A549 (cell line): ENCODE results near the gene METTL25B. TPM values are rescaled to one million over a fixed set of nuclear protein-coding genes. Genes with fewer than 3 reads are reported as not detected.

Experiments used
- ATAC-seq, 2 experiments: fragments of 200-7000 bp in 1 of 2; fragments of >200 bp in 1 of 2; cut with Nextera tagmentation in 1 of 2; cut with Tn5 transposase in 1 of 2; 3 replicates each; pipeline versions ENCODE4 v1.8.0 to v1.9.1; 2018 to 2020; ENCODE audit warnings: mild to moderate bottlenecking in 1 of 2, moderate library complexity in 1 of 2
- CTCF ChIA-PET: fragments of 300-600 bp; sonication (Branson Sonifier 250); formaldehyde crosslinking; extraction: SDS; loops from one replicate; lab custom pipeline; 2021; ENCODE audit warnings: antibody characterized with exemption, inconsistent platforms; lab: Yijun Ruan, JAX
- POLR2A ChIA-PET: fragments of 350-600 bp; formaldehyde crosslinking; extraction: SDS; loops from one replicate; lab custom pipeline; 2021; ENCODE audit warnings: antibody characterized with exemption, inconsistent platforms; lab: Yijun Ruan, JAX
- DNase-seq, 2 experiments: peaks; one replicate each; pipeline versions ENCODE4 v3.0.0 to v3.0.0-alpha.2; 2011 to 2016; ENCODE audit warnings: low read depth in 1 of 2, low spot score in 1 of 2
- FAIRE-seq: peaks from 2 replicates; lab custom pipeline; 2011; peaks lifted over from hg19 to GRCh38; lab: Jason Lieb, UNC
- H3K27ac ChIP-seq, 2 experiments: fragments of >200 bp; sonication (Bioruptor Twin); formaldehyde crosslinking; 3 replicates each; pipeline ENCODE4 v1.5.1; 2016 to 2017
- H3K4me1 ChIP-seq: fragments of >200 bp; sonication (Bioruptor Twin); formaldehyde crosslinking; 3 replicates; pipeline ENCODE4 v1.6.1; 2016
- H3K4me2 ChIP-seq: fragments of >200 bp; sonication (Bioruptor Twin); formaldehyde crosslinking; 3 replicates; pipeline ENCODE4 v1.6.1; 2016
- H3K4me3 ChIP-seq: fragments of >200 bp; sonication (Bioruptor Twin); formaldehyde crosslinking; 3 replicates; pipeline ENCODE4 v1.5.1; 2016
- H3K9me3 ChIP-seq: fragments of >200 bp; sonication (Bioruptor Twin); formaldehyde crosslinking; 3 replicates; pipeline ENCODE4 v1.6.1; 2016
- BHLHE40 ChIP-seq: IDR thresholded peaks from 2 replicates; pipeline ENCODE4 v1.6.1; 2012; ENCODE audit warnings: low read depth, low read length, inconsistent platforms
- CEBPB ChIP-seq, 2 experiments: fragments of >200 bp in 1 of 2; sonication (Bioruptor Twin) in 1 of 2; formaldehyde crosslinking in 1 of 2; IDR thresholded peaks; 2 replicates each; pipeline ENCODE4 v1.6.1; 2012 to 2016
- CHD2 ChIP-seq: fragments of 150-350 bp; IDR thresholded peaks from 2 replicates; pipeline ENCODE4 v1.6.1; 2014; ENCODE audit warnings: low read length; ENCODE audit not compliant: partially characterized antibody
- CHD4 ChIP-seq: fragments of 200-600 bp; sonication (generic); IDR thresholded peaks from 2 replicates; pipeline ENCODE4 v1.6.1; 2016; ENCODE audit warnings: antibody characterized with exemption, mild to moderate bottlenecking, borderline replicate concordance
- E2F6 ChIP-seq: IDR thresholded peaks from 2 replicates; pipeline ENCODE4 v1.6.1; 2012; ENCODE audit warnings: low read depth, borderline replicate concordance
- EHF ChIP-seq: fragments of 250-450 bp; sonication (Bioruptor Pico); IDR thresholded peaks from 2 replicates; pipeline ENCODE4 v1.5.0; 2020; ENCODE audit warnings: mild to moderate bottlenecking
- EHMT2 ChIP-seq: fragments of 200-600 bp; sonication (generic); IDR thresholded peaks from 2 replicates; pipeline ENCODE4 v1.6.1; 2016; ENCODE audit warnings: antibody characterized with exemption, low read depth, mild to moderate bottlenecking, moderate library complexity
- ELK1 ChIP-seq: fragments of 150-350 bp; IDR thresholded peaks from 2 replicates; pipeline ENCODE4 v1.6.1; 2014; ENCODE audit warnings: low read depth, mild to moderate bottlenecking, low read length
- EP300 ChIP-seq, 2 experiments: fragments of >200 bp; sonication (Bioruptor Twin); formaldehyde crosslinking; IDR thresholded peaks; 2 replicates in 1 of 2; 3 replicates in 1 of 2; pipeline ENCODE4 v1.6.1; 2016 to 2017
- ESRRA ChIP-seq: fragments of 150-350 bp; IDR thresholded peaks from 2 replicates; pipeline ENCODE4 v1.6.1; 2014; ENCODE audit warnings: mild to moderate bottlenecking, low read length, borderline replicate concordance
- HDAC2 ChIP-seq: fragments of 200-600 bp; sonication (generic); IDR thresholded peaks from 2 replicates; pipeline ENCODE4 v1.6.1; 2016
- HES2 ChIP-seq: fragments of >200 bp; sonication (Bioruptor Twin); formaldehyde crosslinking; IDR thresholded peaks from 2 replicates; pipeline ENCODE4 v1.6.1; 2016
- HEYL ChIP-seq: fragments of 250-450 bp; sonication (Bioruptor Pico); IDR thresholded peaks from 2 replicates; pipeline ENCODE4 v1.8.0; 2021; ENCODE audit warnings: mild to moderate bottlenecking, moderate library complexity
- HOXB5 ChIP-seq: fragments of 250-450 bp; sonication (Bioruptor Pico); IDR thresholded peaks from 2 replicates; pipeline ENCODE4 v1.5.0; 2020; ENCODE audit warnings: mild to moderate bottlenecking, moderate library complexity
- KDM5A ChIP-seq: fragments of 200-600 bp; sonication (generic); IDR thresholded peaks from 2 replicates; pipeline ENCODE4 v1.6.1; 2016; ENCODE audit warnings: antibody characterized with exemption, mild to moderate bottlenecking
- MYC ChIP-seq: IDR thresholded peaks from 2 replicates; pipeline ENCODE4 v1.6.1; 2012; ENCODE audit warnings: mild to moderate bottlenecking, inconsistent platforms, low read length, improper control_type of control experiment, borderline replicate concordance
- NFE2L2 ChIP-seq: fragments of 150-350 bp; conservative IDR thresholded peaks from 2 replicates; pipeline ENCODE4 v1.6.1; 2014; ENCODE audit warnings: low read length
- NPAS2 ChIP-seq: fragments of 250-450 bp; sonication (Bioruptor Pico); IDR thresholded peaks from 2 replicates; pipeline ENCODE4 v1.8.0; 2022; ENCODE audit warnings: mild to moderate bottlenecking, moderate library complexity, borderline replicate concordance
- NR3C1 ChIP-seq: fragments of >200 bp; sonication (Bioruptor Twin); formaldehyde crosslinking; IDR thresholded peaks from 3 replicates; pipeline ENCODE4 v1.6.1; 2017
- PBX3 ChIP-seq: IDR thresholded peaks from 2 replicates; pipeline ENCODE4 v1.6.1; 2012
- PHF8 ChIP-seq: fragments of 200-600 bp; sonication (generic); IDR thresholded peaks from 2 replicates; pipeline ENCODE4 v1.6.1; 2016; ENCODE audit warnings: low read depth, mild to moderate bottlenecking, antibody characterized with exemption, moderate library complexity, borderline replicate concordance
- RAD21 ChIP-seq, 2 experiments: fragments of >200 bp in 1 of 2; sonication (Bioruptor Twin) in 1 of 2; formaldehyde crosslinking in 1 of 2; IDR thresholded peaks in 1 of 2; conservative IDR thresholded peaks in 1 of 2; 2 replicates in 1 of 2; 3 replicates in 1 of 2; pipeline ENCODE4 v1.6.1; 2012 to 2018; ENCODE audit warnings: inconsistent platforms in 1 of 2
- RARB ChIP-seq: fragments of 250-450 bp; sonication (Bioruptor Pico); IDR thresholded peaks from 2 replicates; pipeline ENCODE4 v1.8.0; 2021; ENCODE audit warnings: mild to moderate bottlenecking, moderate library complexity
- SMC3 ChIP-seq: fragments of >200 bp; sonication (Bioruptor Twin); formaldehyde crosslinking; IDR thresholded peaks from 3 replicates; pipeline ENCODE4 v1.6.1; 2018; ENCODE audit warnings: inconsistent platforms
- TFCP2L1 ChIP-seq: fragments of 250-450 bp; sonication (Bioruptor Pico); IDR thresholded peaks from 2 replicates; pipeline ENCODE4 v1.5.0; 2021; ENCODE audit warnings: mild to moderate bottlenecking
- ZSCAN20 ChIP-seq: fragments of 250-450 bp; sonication (Bioruptor Pico); IDR thresholded peaks from 2 replicates; pipeline ENCODE4 v1.8.0; 2022; ENCODE audit warnings: mild to moderate bottlenecking, moderate library complexity
- WGBS: methylation state at CpG from one replicate; pipeline ENCODE4 v1.1.6; 2017; ENCODE audit errors: missing lambda C conversion rate; 5-methylcytosine and 5-hydroxymethylcytosine counted together
- polyA plus RNA-seq, 4 experiments: library from polyadenylated mRNA; depleted of rRNA in 3 of 4; stranded (reverse); fragments of >200 nt; fragmentation: RNase III in 1 of 4; extraction: RNeasy Plus Mini Kit Qiagen cat#74134 plus additional on column Dnase treatment in 1 of 4; gene quantifications; 2 replicates in 3 of 4; 3 replicates in 1 of 4; pipeline ENCODE4 v1.2.3, GENCODE V29; 2011 to 2017
- TF ChIP-seq, protein P1 (sequence below): fragments of >200 bp; sonication (Bioruptor Twin); formaldehyde crosslinking; IDR thresholded peaks from 3 replicates; pipeline ENCODE4 v1.5.1; 2016

METTL25B gene
- polyA plus RNA-seq, 2 of the 4 experiments (the other 2 are of a cell fraction), result 16.7 to 18.5 TPM

GRCh38 chr1:156721535-156721934 lies 6.7 kb upstream of the METTL25B start:
- Histone ChIP-seq H3K4me1 (peaks cover 16% of the 10 kb centered on the region), H3K4me3 (no peak overlapping the region), H3K27ac (no peak overlapping the region), H3K9me3 (no peaks in the 10 kb centered on the region), H3K4me2 (no peak overlapping the region)
- no peak for FAIRE-seq
- ChIA-PET POLR2A (interaction anchor here (1.0 kb wide), 1 partner anchor 32 kb away, joined by 3 read pairs; no protein-coding TSS in a partner anchor), CTCF (interaction anchor here (0.6 to 42.3 kb wide), 8 partner anchors 14 to 139 kb away, joined by 3 to 2258 read pairs (median 4); partner anchors contain the start of genes CRABP2, NES and NTRK1)
- TF ChIP-seq CHD4 (no peak), KDM5A (no peak), CEBPB (IDR thresholded peaks at IDR 0.05) (no peak), EHMT2 (no peak), HEYL (CRISPR knock-in tag) (no peak), NFE2L2 (no peak), HDAC2 (no peak), TFCP2L1 (CRISPR knock-in tag) (no peak), HOXB5 (no peak), EHF (CRISPR knock-in tag) (no peak), E2F6 (no peak), HES2 (no peak), CHD2 (no peak), ZSCAN20 (CRISPR knock-in tag) (no peak), RARB (CRISPR knock-in tag) (no peak), PBX3 (no peak), PHF8 (no peak), EP300 (IDR thresholded peaks at IDR 0.05) (no peak), NPAS2 (no peak)
- TF ChIP-seq, protein P1, sequence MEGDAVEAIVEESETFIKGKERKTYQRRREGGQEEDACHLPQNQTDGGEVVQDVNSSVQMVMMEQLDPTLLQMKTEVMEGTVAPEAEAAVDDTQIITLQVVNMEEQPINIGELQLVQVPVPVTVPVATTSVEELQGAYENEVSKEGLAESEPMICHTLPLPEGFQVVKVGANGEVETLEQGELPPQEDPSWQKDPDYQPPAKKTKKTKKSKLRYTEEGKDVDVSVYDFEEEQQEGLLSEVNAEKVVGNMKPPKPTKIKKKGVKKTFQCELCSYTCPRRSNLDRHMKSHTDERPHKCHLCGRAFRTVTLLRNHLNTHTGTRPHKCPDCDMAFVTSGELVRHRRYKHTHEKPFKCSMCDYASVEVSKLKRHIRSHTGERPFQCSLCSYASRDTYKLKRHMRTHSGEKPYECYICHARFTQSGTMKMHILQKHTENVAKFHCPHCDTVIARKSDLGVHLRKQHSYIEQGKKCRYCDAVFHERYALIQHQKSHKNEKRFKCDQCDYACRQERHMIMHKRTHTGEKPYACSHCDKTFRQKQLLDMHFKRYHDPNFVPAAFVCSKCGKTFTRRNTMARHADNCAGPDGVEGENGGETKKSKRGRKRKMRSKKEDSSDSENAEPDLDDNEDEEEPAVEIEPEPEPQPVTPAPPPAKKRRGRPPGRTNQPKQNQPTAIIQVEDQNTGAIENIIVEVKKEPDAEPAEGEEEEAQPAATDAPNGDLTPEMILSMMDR, result no peak
- no peak for DNase-seq
- ATAC-seq, result no peak
- 96% methylated on average over 4 of the region's 4 CpGs for WGBS

- ATAC-seq, result peak; percentile 70 to 81
- peak; percentile 89 for DNase-seq
- H3K4me3 ChIP-seq, result peak overlapping the region; percentile 89
- H3K4me1 ChIP-seq, result peaks cover 35% of the 10 kb centered on the region
- ChIA-PET CTCF (interaction anchor here (0.6 to 42.3 kb wide), 69 partner anchors 10 to 355 kb away, joined by 3 to 2258 read pairs (median 5); partner anchors contain the start of genes BCAN, CRABP2, HDGF and INSRR), POLR2A (interaction anchor here (0.6 to 4.4 kb wide), 4 partner anchors 15 to 41 kb away, joined by 7 to 90 read pairs (median 11); partner anchors contain the start of genes MRPL24 and PRCC)
- FAIRE-seq, result no peak
- no peaks in the 10 kb centered on the region for H3K9me3 ChIP-seq
- H3K4me2 ChIP-seq, result peak overlapping the region; percentile 95
- peak overlapping the region; percentile 7 to 49; a peak in 4 of 6 replicates for H3K27ac ChIP-seq
- WGBS, result 16% methylated on average over 18 of the region's 18 CpGs
- TF ChIP-seq RAD21 (conservative IDR thresholded peaks at IDR 0.05 in 1 of 2, IDR thresholded peaks at IDR 0.05 in 1 of 2), result peak; percentile 87 to 93
- TF ChIP-seq EHF (CRISPR knock-in tag), result no peak
- no peak for TF ChIP-seq NR3C1
- TF ChIP-seq MYC, result no peak
- TF ChIP-seq, protein P1, result peak; percentile 97
- peak; percentile 91 for TF ChIP-seq SMC3
- TF ChIP-seq HDAC2, result no peak
- no peak for TF ChIP-seq E2F6
- TF ChIP-seq NFE2L2, result no peak
- no peak for TF ChIP-seq ESRRA
- no peak for TF ChIP-seq HES2
- TF ChIP-seq BHLHE40, result no peak
- no peak for TF ChIP-seq ELK1
Measured at GRCh38 chr1:156725683-156726280, 2.5 kb upstream of the METTL25B start.
